Measurements from ENCODE around the gene BCL7A. TPM values are rescaled to one million over a fixed set of nuclear protein-coding genes. Genes with fewer than 3 reads are reported as not detected.

The BCL7A gene
- total RNA-seq, 1 experiment from 2014 or later: 18.2 TPM

DNA sequence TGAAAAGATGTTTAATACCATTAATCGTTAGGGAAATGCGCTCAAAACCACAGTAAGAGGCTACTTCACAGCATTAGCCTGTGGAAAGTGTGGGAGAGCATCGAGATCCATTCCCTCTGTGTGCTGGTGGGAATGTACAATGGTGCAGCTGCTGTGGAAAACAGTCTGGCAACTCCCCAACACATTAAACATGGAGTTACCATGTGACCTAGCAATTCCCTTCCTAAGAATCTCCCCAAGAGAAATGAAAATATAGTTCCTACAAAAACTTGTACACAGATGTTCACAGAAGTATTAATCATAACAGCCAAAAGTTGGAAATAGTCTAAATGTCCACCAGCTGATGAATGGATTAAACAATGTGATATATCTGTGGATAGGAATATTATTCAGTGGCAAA, 80.6 kb downstream of the BCL7A start:
- Mint-ChIP-seq H3K36me3 (ENCODE audit: insufficient read depth in 1 of 3, low read depth in 3 of 3) (peaks cover 3 to 7% (median 6%) of the 10 kb centered on the region in 3 experiments; a peak in 2 of 7 replicates), H3K27ac (no peak overlapping the region; a peak in 1 of 7 replicates), H3K4me1 (peaks cover 18 to 26% of the 10 kb centered on the region in 2 experiments), H3K9me3 (peaks cover 0 to 3% of the 10 kb centered on the region in 2 experiments; a peak in 1 of 5 replicates), H3K27me3 (ENCODE audit: low read depth) (no peaks in the 10 kb centered on the region), H3K4me3 (no peak overlapping the region)
- Histone ChIP-seq H3K27ac (ENCODE audit: insufficient read length, low read depth, low read length) (no peak overlapping the region), H4K5ac (ENCODE audit: insufficient read length, low read depth, low read length) (no peak overlapping the region), H2AK5ac (ENCODE audit: insufficient read length, low read length) (no peak overlapping the region), H3K79me2 (ENCODE audit: insufficient read depth, low read length) (peaks cover 2% of the 10 kb centered on the region; the same call in 1 of the 2 replicates), H3K9ac (ENCODE audit: extremely low read depth, insufficient read length, low read length) (no peak overlapping the region), H3K4ac (ENCODE audit: low read depth, low read length) (no peak overlapping the region), H2BK15ac (ENCODE audit: low read depth, low read length) (no peak overlapping the region), H2BK5ac (ENCODE audit: insufficient read length, low read length) (no peak overlapping the region), H2BK20ac (ENCODE audit: low read depth, low read length, poor library complexity, severe bottlenecking) (no peak overlapping the region), H3K14ac (ENCODE audit: insufficient read depth, low read length) (no peak overlapping the region), H4K91ac (ENCODE audit: insufficient read length, low read depth, low read length) (no peak overlapping the region), H3K4me2 (ENCODE audit: insufficient read depth, insufficient read length, low read length) (no peak overlapping the region), H3K79me1 (ENCODE audit: insufficient read depth, low read depth, low read length, poor library complexity, severe bottlenecking) (no peaks in the 10 kb centered on the region), H3T11ph (ENCODE audit: low read length) (no peak overlapping the region), H3K56ac (ENCODE audit: insufficient read length, low read depth, low read length) (no peak overlapping the region), H4K20me1 (ENCODE audit: control insufficient read depth, insufficient read depth, insufficient read length) (peaks cover 2% of the 10 kb centered on the region), H3K27me3 (ENCODE audit: insufficient read depth, low read length) (no peaks in the 10 kb centered on the region), H3K23ac (ENCODE audit: insufficient read length, low read depth, low read length) (no peak overlapping the region), H3K23me2 (ENCODE audit: insufficient read length, low read depth, low read length, poor library complexity, severe bottlenecking) (no peaks in the 10 kb centered on the region), H2AFZ (ENCODE audit: low read length) (no peak overlapping the region), H3K18ac (ENCODE audit: insufficient read length, low read depth, low read length) (no peak overlapping the region), H4K8ac (replicated peaks; ENCODE audit: insufficient read length, low read depth, low read length) (no peak overlapping the region), H2BK12ac (ENCODE audit: insufficient read length, low read depth, low read length) (no peak overlapping the region), H2BK120ac (ENCODE audit: low read depth, low read length, poor library complexity, severe bottlenecking) (no peak overlapping the region), H3K4me1 (ENCODE audit: insufficient read depth, low read length) (peaks cover 3% of the 10 kb centered on the region; the same call in 1 of the 2 replicates), H3K9me3 (ENCODE audit: control insufficient read depth, low read depth, low read length) (no peaks in the 10 kb centered on the region)
- DNase-seq: no peak
- whole genome bisulfite sequencing (ENCODE audit: extremely low coverage, insufficient read length, low lambda C conversion rate): no CpG with 5 or more reads among the region's 3 CpGs
- no peak for TF ChIP-seq CTCF (conservative IDR thresholded peaks at IDR 0.05)

Measured in H9 (cell line).